ENCODE measurements around the gene UBAP1L. TPM values are rescaled to one million over a fixed set of nuclear protein-coding genes. Genes with fewer than 3 reads are reported as not detected.
"Not testable (repeated sequence)": the region's sequence is repeated elsewhere in the genome, so short reads cannot be mapped to it uniquely, and the experiment has no call there.

UBAP1L gene
- total RNA-seq, 1 donor from 2014 or later: 10.9 TPM

DNA sequence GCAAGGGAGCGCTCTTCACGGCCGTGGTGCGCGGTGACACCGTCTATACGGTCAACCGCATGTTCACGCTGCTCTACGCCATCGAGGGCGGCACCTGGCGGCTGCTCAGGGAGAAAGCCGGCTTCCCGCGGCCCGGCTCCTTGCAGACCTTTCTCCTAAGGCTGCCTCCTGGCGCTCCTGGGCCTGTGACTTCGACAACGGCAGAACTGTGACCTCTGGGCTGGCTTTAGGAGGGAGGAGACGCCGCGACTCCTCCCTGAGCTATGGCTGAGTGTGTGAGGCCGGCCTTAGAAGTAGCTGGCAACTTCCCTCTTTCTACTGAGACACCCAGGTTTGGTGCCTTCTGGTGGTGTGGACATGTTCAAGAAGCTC is 37.0 kb downstream of the UBAP1L start:
- TF ChIP-seq, protein P1, sequence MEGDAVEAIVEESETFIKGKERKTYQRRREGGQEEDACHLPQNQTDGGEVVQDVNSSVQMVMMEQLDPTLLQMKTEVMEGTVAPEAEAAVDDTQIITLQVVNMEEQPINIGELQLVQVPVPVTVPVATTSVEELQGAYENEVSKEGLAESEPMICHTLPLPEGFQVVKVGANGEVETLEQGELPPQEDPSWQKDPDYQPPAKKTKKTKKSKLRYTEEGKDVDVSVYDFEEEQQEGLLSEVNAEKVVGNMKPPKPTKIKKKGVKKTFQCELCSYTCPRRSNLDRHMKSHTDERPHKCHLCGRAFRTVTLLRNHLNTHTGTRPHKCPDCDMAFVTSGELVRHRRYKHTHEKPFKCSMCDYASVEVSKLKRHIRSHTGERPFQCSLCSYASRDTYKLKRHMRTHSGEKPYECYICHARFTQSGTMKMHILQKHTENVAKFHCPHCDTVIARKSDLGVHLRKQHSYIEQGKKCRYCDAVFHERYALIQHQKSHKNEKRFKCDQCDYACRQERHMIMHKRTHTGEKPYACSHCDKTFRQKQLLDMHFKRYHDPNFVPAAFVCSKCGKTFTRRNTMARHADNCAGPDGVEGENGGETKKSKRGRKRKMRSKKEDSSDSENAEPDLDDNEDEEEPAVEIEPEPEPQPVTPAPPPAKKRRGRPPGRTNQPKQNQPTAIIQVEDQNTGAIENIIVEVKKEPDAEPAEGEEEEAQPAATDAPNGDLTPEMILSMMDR (IDR thresholded peaks at IDR 0.05; ENCODE audit: unreplicated experiment): no peak
- peaks cover 22% of the 10 kb centered on the region for H3K27me3 Mint-ChIP-seq (ENCODE audit: low read depth)
- DNase-seq (ENCODE audit: low spot score in 2 of 2, unreplicated experiment in 2 of 2): peak in 1 of 2 experiments; percentile 68
- no peaks in the 10 kb centered on the region for H3K9me3 Mint-ChIP-seq
- no peak overlapping the region for H3K4me3 Mint-ChIP-seq
- peaks cover 24% of the 10 kb centered on the region for H3K4me1 Mint-ChIP-seq
- peak overlapping the region; percentile 23 for H3K27ac Mint-ChIP-seq
- H3K36me3 Mint-ChIP-seq: no peaks in the 10 kb centered on the region

DNA sequence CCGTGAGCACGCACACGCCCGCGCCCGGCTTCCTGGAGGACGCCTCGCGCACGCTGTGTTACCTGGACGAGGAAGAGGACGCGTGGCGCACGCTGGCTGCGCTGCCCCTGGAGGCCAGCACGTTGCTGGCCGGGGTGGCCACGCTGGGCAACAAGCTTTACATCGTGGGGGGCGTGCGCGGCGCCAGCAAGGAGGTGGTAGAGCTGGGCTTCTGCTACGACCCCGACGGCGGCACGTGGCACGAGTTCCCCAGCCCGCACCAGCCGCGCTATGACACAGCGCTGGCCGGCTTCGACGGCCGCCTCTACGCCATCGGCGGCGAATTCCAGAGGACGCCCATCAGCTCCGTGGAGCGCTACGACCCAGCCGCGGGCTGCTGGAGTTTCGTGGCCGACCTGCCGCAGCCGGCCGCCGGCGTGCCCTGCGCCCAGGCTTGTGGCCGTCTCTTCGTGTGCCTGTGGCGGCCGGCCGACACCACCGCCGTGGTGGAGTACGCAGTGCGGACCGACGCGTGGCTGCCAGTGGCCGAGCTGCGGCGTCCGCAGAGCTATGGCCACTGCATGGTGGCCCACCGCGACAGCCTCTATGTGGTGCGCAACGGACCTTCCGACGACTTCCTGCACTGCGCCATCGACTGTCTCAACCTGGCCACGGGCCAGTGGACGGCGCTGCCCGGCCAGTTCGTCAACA is 37.6 kb downstream of the UBAP1L start:
- no peak for DNase-seq (ENCODE audit: low spot score in 2 of 2, unreplicated experiment in 2 of 2)
- H3K27ac Mint-ChIP-seq: peak overlapping the region; percentile 23
- no peaks in the 10 kb centered on the region for H3K36me3 Mint-ChIP-seq
- TF ChIP-seq, protein P1 (IDR thresholded peaks at IDR 0.05; ENCODE audit: unreplicated experiment): no peak
- no peaks in the 10 kb centered on the region for H3K9me3 Mint-ChIP-seq
- H3K27me3 Mint-ChIP-seq (ENCODE audit: low read depth): peaks cover 22% of the 10 kb centered on the region
- no peak overlapping the region for H3K4me3 Mint-ChIP-seq
- H3K4me1 Mint-ChIP-seq: peaks cover 18% of the 10 kb centered on the region

DNA sequence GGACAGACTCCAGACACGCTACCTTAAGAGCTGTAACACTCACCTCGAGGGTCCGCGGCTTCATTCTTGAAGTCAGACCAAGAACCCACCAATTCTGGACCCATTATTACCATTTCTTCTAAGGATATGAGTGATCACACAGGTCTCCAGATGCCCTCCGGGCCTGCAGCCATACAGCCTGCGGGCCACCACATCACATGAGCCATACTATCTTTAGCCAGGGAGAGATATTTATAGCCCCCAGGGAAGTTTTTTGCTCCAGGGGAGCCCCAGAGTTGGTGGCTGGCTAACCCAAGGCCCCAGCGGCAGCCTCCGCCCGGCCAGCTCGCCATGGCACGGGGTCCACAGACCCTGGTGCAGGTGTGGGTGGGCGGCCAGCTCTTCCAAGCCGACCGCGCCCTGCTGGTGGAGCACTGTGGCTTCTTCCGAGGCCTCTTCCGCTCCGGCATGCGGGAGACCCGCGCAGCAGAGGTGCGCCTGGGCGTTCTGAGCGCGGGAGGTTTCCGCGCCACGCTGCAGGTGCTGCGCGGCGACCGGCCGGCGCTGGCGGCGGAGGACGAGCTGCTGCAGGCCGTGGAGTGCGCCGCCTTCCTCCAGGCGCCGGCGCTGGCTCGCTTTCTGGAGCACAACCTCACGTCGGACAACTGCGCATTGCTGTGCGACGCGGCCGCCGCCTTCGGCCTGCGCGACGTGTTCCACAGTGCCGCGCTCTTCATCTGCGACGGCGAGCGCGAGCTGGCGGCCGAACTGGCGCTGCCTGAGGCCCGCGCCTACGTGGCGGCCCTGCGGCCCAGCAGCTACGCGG is 38.3 kb downstream of the UBAP1L start, which contains the start of gene KBTBD13:
KBTBD13 (plus strand) TSS at position 261 of the 805 bp plus-strand sequence; CDS start at position 331, 70 bp downstream.
- Mint-ChIP-seq H3K27me3 (ENCODE audit: low read depth) (peaks cover 20% of the 10 kb centered on the region), H3K4me3 (no peak within 1 kb of the TSS), H3K9me3 (no peaks in the 10 kb centered on the region), H3K27ac (peak within 1 kb of the TSS; percentile 52), H3K36me3 (no peaks in the 10 kb centered on the region), H3K4me1 (peaks cover 15% of the 10 kb centered on the region)
- DNase-seq (ENCODE audit: low spot score in 2 of 2, unreplicated experiment in 2 of 2): no peak
- TF ChIP-seq, protein P1 (IDR thresholded peaks at IDR 0.05; ENCODE audit: unreplicated experiment): no peak

DNA sequence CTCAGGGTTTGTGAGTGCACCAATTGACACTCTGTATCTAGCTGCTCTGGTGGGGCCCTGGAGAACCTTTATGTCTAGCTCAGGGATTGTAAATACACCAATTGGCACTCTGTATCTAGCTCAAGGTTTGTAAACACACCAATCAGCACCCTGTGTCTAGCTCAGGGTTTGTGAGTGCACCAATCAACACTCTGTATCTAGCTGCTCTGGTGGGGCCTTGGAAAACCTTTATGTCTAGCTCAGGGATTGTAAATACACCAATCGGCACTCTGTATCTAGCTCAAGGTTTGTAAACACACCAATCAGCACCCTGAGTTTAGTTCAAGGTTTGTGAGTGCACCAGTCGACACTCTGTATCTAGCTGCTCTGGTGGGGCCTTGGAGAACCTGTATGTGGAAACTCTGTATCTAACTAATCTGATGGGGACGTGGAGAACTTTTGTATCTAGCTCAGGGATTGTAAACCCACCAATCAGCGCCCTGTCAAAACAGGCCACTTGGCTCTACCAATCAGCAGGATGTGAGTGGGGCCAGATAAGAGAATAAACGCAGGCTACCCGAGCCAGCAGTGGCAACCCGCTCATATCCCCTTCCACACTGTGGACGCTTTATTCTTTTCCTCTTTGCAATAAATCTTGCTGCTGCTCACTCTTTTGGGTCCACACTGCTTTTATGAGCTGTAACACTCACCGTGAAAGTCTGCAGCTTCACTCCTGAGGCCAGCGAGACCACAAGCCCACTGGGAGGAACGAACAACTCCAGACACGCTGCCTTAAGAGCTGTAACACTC is 39.2 kb downstream of the UBAP1L start:
- Mint-ChIP-seq H3K27me3 (ENCODE audit: low read depth) (peaks cover 18% of the 10 kb centered on the region), H3K27ac (peak overlapping the region; percentile 52)
- H3K36me3 Mint-ChIP-seq; DNase-seq (ENCODE audit: low spot score in 2 of 2, unreplicated experiment in 2 of 2); H3K4me3 Mint-ChIP-seq; H3K9me3 Mint-ChIP-seq; H3K4me1 Mint-ChIP-seq: not testable (repeated sequence)

DNA sequence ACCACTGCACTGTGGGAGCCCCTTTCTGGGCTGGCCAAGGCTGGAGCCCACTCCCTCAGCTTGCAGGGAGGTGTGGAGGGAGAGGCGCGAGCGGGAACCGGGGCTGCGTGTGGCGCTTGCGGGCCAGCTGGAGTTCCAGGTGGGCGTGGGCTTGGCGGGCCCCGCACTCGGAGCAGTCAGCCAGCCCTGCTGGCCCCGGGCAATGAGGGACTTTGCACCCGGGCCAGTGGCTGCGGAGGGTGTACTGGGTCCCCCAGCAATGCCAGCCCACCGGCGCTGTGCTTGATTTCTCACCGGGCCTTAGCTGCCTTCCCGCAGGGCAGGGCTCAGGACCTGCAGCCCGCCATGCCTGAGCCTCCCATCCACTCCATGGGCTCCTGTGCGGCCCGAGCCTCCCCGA is 40.1 kb downstream of the UBAP1L start:
- H3K36me3 Mint-ChIP-seq; DNase-seq (ENCODE audit: low spot score in 2 of 2, unreplicated experiment in 2 of 2); H3K4me3 Mint-ChIP-seq; H3K9me3 Mint-ChIP-seq; H3K27ac Mint-ChIP-seq: not testable (repeated sequence)
- Mint-ChIP-seq H3K4me1 (peaks cover 10% of the 10 kb centered on the region), H3K27me3 (ENCODE audit: low read depth) (peaks cover 16% of the 10 kb centered on the region)

DNA sequence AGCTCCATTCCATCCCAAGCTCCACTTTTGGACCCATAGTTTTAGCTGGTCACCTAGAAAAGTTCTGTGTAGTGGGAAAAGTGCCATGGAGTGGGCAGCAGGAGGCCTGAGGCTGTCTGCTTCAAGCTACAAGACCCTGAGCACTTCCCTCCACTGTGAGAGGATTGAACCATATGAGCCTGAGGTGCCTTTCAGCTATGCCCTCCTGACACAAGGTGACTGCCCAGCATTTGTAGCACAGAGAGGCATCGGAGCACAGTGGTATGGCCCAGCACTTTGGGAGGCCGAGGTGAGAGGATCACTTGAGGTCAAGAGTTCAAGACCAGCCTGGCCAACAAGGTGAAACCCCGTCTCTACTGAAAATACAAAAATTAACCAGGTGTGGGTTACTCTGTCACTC is 42.4 kb downstream of the UBAP1L start:
- H3K27me3 Mint-ChIP-seq (ENCODE audit: low read depth): peaks cover 7% of the 10 kb centered on the region
- H3K27ac Mint-ChIP-seq: no peak overlapping the region
- no peak for DNase-seq (ENCODE audit: low spot score in 2 of 2, unreplicated experiment in 2 of 2)
- no peak overlapping the region for H3K4me3 Mint-ChIP-seq
- no peaks in the 10 kb centered on the region for H3K36me3 Mint-ChIP-seq
- H3K4me1 Mint-ChIP-seq: peaks cover 24% of the 10 kb centered on the region
- TF ChIP-seq, protein P1 (IDR thresholded peaks at IDR 0.05; ENCODE audit: unreplicated experiment): no peak
- H3K9me3 Mint-ChIP-seq: no peaks in the 10 kb centered on the region
